GM20000 (cell line): ENCODE results near the gene PCNX3.
"Not testable (repeated sequence)": the region's sequence is repeated elsewhere in the genome, so short reads cannot be mapped to it uniquely, and the experiment has no call there.

Source experiments
- DNase-seq: peaks from one replicate; pipeline ENCODE4 v3.0.0; 2012; ENCODE audit warnings: low spot score
- CTCF ChIP-seq: IDR thresholded peaks from 2 replicates; pipeline ENCODE4 v1.5.1; 2012; ENCODE audit warnings: mild to moderate bottlenecking, control low read depth; ENCODE audit errors: extremely low read depth, missing control alignments

PCNX3 gene

GRCh38 chr11:65672982-65673381 lies 57.4 kb downstream of the PCNX3 start:
- no peak for TF ChIP-seq CTCF
- no peak for DNase-seq

GRCh38 chr11:65680192-65680743 lies 64.7 kb downstream of the PCNX3 start:
- TF ChIP-seq CTCF = no peak

GRCh38 chr11:65683480-65683879 lies 67.9 kb downstream of the PCNX3 start:
- not testable (repeated sequence) for DNase-seq

More at GRCh38 chr11:65680192-65680743, 64.7 kb downstream of the PCNX3 start:
- no peak for DNase-seq

- TF ChIP-seq CTCF = no peak
- no peak for DNase-seq
Observed at GRCh38 chr11:65685981-65686380, 70.4 kb downstream of the PCNX3 start.
